Measurements from ENCODE around the gene CFAP97. TPM values are rescaled to one million over a fixed set of nuclear protein-coding genes. Genes with fewer than 3 reads are reported as not detected.
A peak's percentile ranks its signal among the peaks of the same experiment; 100 is the strongest.

CFAP97 gene
- total RNA-seq, 1 donor = 74.3 TPM

- no peak for DNase-seq (ENCODE audit: low read depth)
- no peak for TF ChIP-seq CTCF (IDR thresholded peaks at IDR 0.05; ENCODE audit: insufficient read depth, low read length)
- no peak overlapping the region for H3K4me3 ChIP-seq (ENCODE audit: low read depth, low read length)
Observed at GRCh38 chr4:185217408-185217975, 13.7 kb upstream of the CFAP97 start.

GRCh38 chr4:185215261-185215660 is 11.5 kb upstream of the CFAP97 start:
- H3K4me3 ChIP-seq (ENCODE audit: low read depth, low read length) = no peak overlapping the region
- no peak for DNase-seq (ENCODE audit: low read depth)
- no peak for TF ChIP-seq CTCF (IDR thresholded peaks at IDR 0.05; ENCODE audit: insufficient read depth, low read length)

- no peak for DNase-seq (ENCODE audit: low read depth)
- TF ChIP-seq CTCF (IDR thresholded peaks at IDR 0.05; ENCODE audit: insufficient read depth, low read length) = no peak
- H3K4me3 ChIP-seq (ENCODE audit: low read depth, low read length) = no peak overlapping the region
Observed at GRCh38 chr4:185213877-185214276, 10.1 kb upstream of the CFAP97 start.

- no peak for TF ChIP-seq CTCF (IDR thresholded peaks at IDR 0.05; ENCODE audit: insufficient read depth, low read length)
- H3K4me3 ChIP-seq (ENCODE audit: low read depth, low read length) = no peak overlapping the region
- no peak for DNase-seq (ENCODE audit: low read depth)
Observed at GRCh38 chr4:185212581-185212980, 8.8 kb upstream of the CFAP97 start.

DNA sequence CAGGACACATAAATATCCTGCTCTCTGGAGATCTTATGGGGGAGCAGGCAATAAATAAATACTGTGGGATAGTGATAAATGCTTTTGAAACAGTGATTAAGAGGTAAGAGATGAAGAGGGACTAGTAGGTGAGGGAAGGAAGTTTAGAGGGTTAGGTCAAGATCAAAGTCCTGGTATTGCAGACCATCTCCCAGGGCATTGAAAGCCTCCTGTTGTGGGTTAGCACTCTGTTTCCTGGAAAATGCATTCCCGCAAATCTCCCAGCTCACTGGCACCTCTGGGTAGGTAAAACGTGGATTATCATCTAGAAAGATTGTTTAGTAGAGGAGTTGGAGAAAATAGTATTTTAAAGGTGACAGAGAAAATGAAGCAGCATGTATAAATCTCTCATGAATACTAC is 7.8 kb upstream of the CFAP97 start:
- no peak for TF ChIP-seq CTCF (IDR thresholded peaks at IDR 0.05; ENCODE audit: insufficient read depth, low read length)
- no peak for DNase-seq (ENCODE audit: low read depth)
- peak overlapping the region; percentile 96 for H3K4me3 ChIP-seq (ENCODE audit: low read depth, low read length)

DNA sequence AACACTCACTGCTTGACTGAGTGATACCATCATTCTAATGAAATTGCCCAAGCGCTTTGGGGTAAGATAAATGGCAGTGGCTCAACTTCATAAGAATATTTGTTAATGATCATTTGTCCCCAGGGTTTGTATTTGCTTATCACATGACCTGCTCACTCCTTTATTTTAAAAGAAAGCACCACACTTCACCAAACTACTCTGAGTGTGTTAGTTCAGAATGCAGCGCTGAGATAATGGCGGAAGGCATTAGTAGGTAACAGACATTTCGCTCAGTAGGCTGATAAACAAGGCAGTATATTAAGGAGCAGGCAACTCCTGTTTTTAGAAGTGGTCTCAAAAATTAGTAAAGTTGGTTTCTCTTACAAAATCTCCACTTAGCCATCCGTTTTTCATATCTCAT is 7.2 kb upstream of the CFAP97 start:
- peak; percentile 42 for DNase-seq (ENCODE audit: low read depth)
- H3K4me3 ChIP-seq (ENCODE audit: low read depth, low read length) = peak overlapping the region; percentile 96
- no peak for TF ChIP-seq CTCF (IDR thresholded peaks at IDR 0.05; ENCODE audit: insufficient read depth, low read length)

Measured in fibroblast of the aortic adventitia (primary cell).